ENCODE results near the gene SLC6A19. TPM values are rescaled to one million over a fixed set of nuclear protein-coding genes. Genes with fewer than 3 reads are reported as not detected.

Gene SLC6A19
- total and polyA plus RNA-seq, 12 donors, result under 0.01 TPM; not detected in 11

- Histone ChIP-seq H3K27me3 (no peaks in the 10 kb centered on the region), H3K4me1 (replicated peaks in 1 of 2) (no peaks in the 10 kb centered on the region), H3K27ac (no peak overlapping the region), H3K36me3 (replicated peaks in 1 of 2) (no peaks in the 10 kb centered on the region), H3K4me3 (no peak overlapping the region), H3K9me3 (replicated peaks in 1 of 3) (no peaks in the 10 kb centered on the region)
- intact Hi-C loops (cut with DNase I), result no loop called here
- DNase-seq, result no peak
- no peak for TF ChIP-seq POLR2A (IDR thresholded peaks at IDR 0.05)
- no peak for TF ChIP-seq CTCF (IDR thresholded peaks at IDR 0.05)
- WGBS, 4 donors, result 43 to 88% (median 78%) methylated on average over 1 of the region's 1 CpG
Measured at GRCh38 chr5:1196562-1196961, 4.8 kb upstream of the SLC6A19 start.

- intact Hi-C loops (cut with DNase I), result no loop called here
- no peak overlapping the region for H3K27ac ChIP-seq
- no peaks in the 10 kb centered on the region for H3K27me3 ChIP-seq
- no peak for DNase-seq
- 73 to 81% (median 77%) methylated on average over 7 of the region's 7 CpGs for WGBS, 4 donors
- TF ChIP-seq POLR2A (IDR thresholded peaks at IDR 0.05) (no peak), CTCF (IDR thresholded peaks at IDR 0.05) (no peak)
- H3K9me3 ChIP-seq (replicated peaks in 1 of 3), result no peaks in the 10 kb centered on the region
- no peaks in the 10 kb centered on the region for H3K4me1 ChIP-seq (replicated peaks in 1 of 2)
- no peaks in the 10 kb centered on the region for H3K36me3 ChIP-seq (replicated peaks in 1 of 2)
- H3K4me3 ChIP-seq, result no peak overlapping the region
Measured at GRCh38 chr5:1197876-1198666, 3.3 kb upstream of the SLC6A19 start.

- DNase-seq, result no peak
- intact Hi-C loops (cut with DNase I), result no loop called here
- no peak overlapping the region for H3K4me3 ChIP-seq
- TF ChIP-seq CTCF (IDR thresholded peaks at IDR 0.05), result no peak
- TF ChIP-seq POLR2A (IDR thresholded peaks at IDR 0.05), result no peak
- H3K27ac ChIP-seq, result no peak overlapping the region
- no peaks in the 10 kb centered on the region for H3K36me3 ChIP-seq (replicated peaks in 1 of 2)
- no peaks in the 10 kb centered on the region for H3K9me3 ChIP-seq (replicated peaks in 1 of 3)
- H3K27me3 ChIP-seq, result no peaks in the 10 kb centered on the region
- H3K4me1 ChIP-seq (replicated peaks in 1 of 2), result no peaks in the 10 kb centered on the region
Measured at GRCh38 chr5:1199340-1199648, 2.1 kb upstream of the SLC6A19 start.

- Histone ChIP-seq H3K27me3 (no peaks in the 10 kb centered on the region), H3K27ac (no peak overlapping the region), H3K36me3 (replicated peaks in 1 of 2) (no peaks in the 10 kb centered on the region), H3K4me3 (no peak overlapping the region), H3K4me1 (replicated peaks in 1 of 2) (no peaks in the 10 kb centered on the region), H3K9me3 (replicated peaks in 1 of 3) (no peaks in the 10 kb centered on the region)
- TF ChIP-seq POLR2A (IDR thresholded peaks at IDR 0.05) (no peak), CTCF (IDR thresholded peaks at IDR 0.05) (no peak)
- intact Hi-C loops (cut with DNase I), result no loop called here
- WGBS, 4 donors, result 48 to 64% (median 54%) methylated on average over 18 to 26 of the region's 26 CpGs
- DNase-seq, result no peak
Measured at GRCh38 chr5:1199649-1200494, 1.5 kb upstream of the SLC6A19 start.

Data from adrenal gland (tissue), 12 donors.